H1 (cell line): ENCODE data around the gene NOBOX. TPM values are rescaled to one million over a fixed set of nuclear protein-coding genes. Genes with fewer than 3 reads are reported as not detected.

Experiments
- PHF8 ChIP-seq: fragments of 200-600 bp; sonication (generic); conservative IDR thresholded peaks from 2 replicates; pipeline ENCODE4 v1.7.1; 2012; ENCODE audit warnings: low read depth, mild to moderate bottlenecking, inconsistent platforms, low read length, moderate library complexity
- SIRT6 ChIP-seq: IDR thresholded peaks from one replicate; pipeline ENCODE4 v1.7.1; 2012; ENCODE audit warnings: low read length, inconsistent platforms
- polyA plus RNA-seq, 7 experiments: library from polyadenylated mRNA; depleted of rRNA in 3 of 7; stranded (reverse) in 5 of 7; unstranded in 2 of 7; fragments of >200 nt in 5 of 7; fragments of 200-250 nt in 2 of 7; gene quantifications; 1 replicate in 5 of 7; 2 replicates in 1 of 7; 4 replicates in 1 of 7; pipeline versions ENCODE4 v1.2.1 to v1.2.3, GENCODE V29; 2011 to 2013; ENCODE audit warnings: missing spikeins in 2 of 7, mixed read lengths in 2 of 7
- total RNA-seq: library from RNA; stranded (reverse); fragmentation: NEBNext Ultra II Directional; extraction: Animal tissue kit (Norgen Biotek cat#: 25700); gene quantifications from 2 replicates; pipeline ENCODE4 v1.2.1, GENCODE V29; 2021
- TF ChIP-seq, protein P1 (sequence below), 3 experiments: IDR thresholded peaks; 1 replicate in 2 of 3; 2 replicates in 1 of 3; pipeline versions ENCODE4 v1.5.1 to v1.6.1; 2011; ENCODE audit warnings: low read length in 3 of 3, mild to moderate bottlenecking in 3 of 3, inconsistent platforms in 2 of 3, low read depth in 1 of 3, moderate library complexity in 1 of 3; ENCODE audit not compliant: insufficient read depth in 1 of 3; ENCODE audit errors: control extremely low read depth in 1 of 3
- TF ChIP-seq, protein P2 (sequence below): fragments of 300-600 bp; sonication (generic); IDR thresholded peaks from 2 replicates; pipeline ENCODE4 v1.7.1; 2012; ENCODE audit warnings: low read length, moderate library complexity, mild to moderate bottlenecking, inconsistent platforms; ENCODE audit not compliant: insufficient replicate concordance

NOBOX gene
- total and polyA plus RNA-seq, 2 of the 8 experiments (the other 6 are each of a cell fraction or from before 2014, with no cell fraction given): not detected

DNA sequence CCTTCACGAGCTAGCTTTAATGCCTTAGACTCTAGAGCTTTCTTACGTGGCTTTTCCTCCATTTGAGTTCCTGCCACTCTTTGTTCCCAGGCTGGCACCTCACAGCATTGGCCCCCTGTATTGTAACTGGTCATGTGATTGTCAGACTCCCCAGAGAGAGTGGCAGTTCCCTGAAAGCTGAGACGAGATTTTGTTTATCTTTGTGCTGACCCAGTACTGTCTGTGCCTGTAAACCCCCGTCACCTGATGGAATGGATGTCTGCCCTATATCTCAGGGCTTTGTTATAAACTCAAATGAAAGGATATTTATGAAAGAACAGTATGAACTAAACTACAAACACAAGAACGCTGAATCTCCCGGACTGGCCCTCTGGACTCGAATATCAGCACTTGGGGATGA, 13.0 kb downstream of the NOBOX start (continued):
- TF ChIP-seq, protein P1, sequence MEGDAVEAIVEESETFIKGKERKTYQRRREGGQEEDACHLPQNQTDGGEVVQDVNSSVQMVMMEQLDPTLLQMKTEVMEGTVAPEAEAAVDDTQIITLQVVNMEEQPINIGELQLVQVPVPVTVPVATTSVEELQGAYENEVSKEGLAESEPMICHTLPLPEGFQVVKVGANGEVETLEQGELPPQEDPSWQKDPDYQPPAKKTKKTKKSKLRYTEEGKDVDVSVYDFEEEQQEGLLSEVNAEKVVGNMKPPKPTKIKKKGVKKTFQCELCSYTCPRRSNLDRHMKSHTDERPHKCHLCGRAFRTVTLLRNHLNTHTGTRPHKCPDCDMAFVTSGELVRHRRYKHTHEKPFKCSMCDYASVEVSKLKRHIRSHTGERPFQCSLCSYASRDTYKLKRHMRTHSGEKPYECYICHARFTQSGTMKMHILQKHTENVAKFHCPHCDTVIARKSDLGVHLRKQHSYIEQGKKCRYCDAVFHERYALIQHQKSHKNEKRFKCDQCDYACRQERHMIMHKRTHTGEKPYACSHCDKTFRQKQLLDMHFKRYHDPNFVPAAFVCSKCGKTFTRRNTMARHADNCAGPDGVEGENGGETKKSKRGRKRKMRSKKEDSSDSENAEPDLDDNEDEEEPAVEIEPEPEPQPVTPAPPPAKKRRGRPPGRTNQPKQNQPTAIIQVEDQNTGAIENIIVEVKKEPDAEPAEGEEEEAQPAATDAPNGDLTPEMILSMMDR (IDR thresholded peaks at IDR 0.05; ENCODE audit: control extremely low read depth in 1 of 3, insufficient read depth in 1 of 3, low read depth in 1 of 3, low read length in 3 of 3): no peak
- no peak for TF ChIP-seq PHF8
- TF ChIP-seq SIRT6: no peak
- TF ChIP-seq, protein P2, sequence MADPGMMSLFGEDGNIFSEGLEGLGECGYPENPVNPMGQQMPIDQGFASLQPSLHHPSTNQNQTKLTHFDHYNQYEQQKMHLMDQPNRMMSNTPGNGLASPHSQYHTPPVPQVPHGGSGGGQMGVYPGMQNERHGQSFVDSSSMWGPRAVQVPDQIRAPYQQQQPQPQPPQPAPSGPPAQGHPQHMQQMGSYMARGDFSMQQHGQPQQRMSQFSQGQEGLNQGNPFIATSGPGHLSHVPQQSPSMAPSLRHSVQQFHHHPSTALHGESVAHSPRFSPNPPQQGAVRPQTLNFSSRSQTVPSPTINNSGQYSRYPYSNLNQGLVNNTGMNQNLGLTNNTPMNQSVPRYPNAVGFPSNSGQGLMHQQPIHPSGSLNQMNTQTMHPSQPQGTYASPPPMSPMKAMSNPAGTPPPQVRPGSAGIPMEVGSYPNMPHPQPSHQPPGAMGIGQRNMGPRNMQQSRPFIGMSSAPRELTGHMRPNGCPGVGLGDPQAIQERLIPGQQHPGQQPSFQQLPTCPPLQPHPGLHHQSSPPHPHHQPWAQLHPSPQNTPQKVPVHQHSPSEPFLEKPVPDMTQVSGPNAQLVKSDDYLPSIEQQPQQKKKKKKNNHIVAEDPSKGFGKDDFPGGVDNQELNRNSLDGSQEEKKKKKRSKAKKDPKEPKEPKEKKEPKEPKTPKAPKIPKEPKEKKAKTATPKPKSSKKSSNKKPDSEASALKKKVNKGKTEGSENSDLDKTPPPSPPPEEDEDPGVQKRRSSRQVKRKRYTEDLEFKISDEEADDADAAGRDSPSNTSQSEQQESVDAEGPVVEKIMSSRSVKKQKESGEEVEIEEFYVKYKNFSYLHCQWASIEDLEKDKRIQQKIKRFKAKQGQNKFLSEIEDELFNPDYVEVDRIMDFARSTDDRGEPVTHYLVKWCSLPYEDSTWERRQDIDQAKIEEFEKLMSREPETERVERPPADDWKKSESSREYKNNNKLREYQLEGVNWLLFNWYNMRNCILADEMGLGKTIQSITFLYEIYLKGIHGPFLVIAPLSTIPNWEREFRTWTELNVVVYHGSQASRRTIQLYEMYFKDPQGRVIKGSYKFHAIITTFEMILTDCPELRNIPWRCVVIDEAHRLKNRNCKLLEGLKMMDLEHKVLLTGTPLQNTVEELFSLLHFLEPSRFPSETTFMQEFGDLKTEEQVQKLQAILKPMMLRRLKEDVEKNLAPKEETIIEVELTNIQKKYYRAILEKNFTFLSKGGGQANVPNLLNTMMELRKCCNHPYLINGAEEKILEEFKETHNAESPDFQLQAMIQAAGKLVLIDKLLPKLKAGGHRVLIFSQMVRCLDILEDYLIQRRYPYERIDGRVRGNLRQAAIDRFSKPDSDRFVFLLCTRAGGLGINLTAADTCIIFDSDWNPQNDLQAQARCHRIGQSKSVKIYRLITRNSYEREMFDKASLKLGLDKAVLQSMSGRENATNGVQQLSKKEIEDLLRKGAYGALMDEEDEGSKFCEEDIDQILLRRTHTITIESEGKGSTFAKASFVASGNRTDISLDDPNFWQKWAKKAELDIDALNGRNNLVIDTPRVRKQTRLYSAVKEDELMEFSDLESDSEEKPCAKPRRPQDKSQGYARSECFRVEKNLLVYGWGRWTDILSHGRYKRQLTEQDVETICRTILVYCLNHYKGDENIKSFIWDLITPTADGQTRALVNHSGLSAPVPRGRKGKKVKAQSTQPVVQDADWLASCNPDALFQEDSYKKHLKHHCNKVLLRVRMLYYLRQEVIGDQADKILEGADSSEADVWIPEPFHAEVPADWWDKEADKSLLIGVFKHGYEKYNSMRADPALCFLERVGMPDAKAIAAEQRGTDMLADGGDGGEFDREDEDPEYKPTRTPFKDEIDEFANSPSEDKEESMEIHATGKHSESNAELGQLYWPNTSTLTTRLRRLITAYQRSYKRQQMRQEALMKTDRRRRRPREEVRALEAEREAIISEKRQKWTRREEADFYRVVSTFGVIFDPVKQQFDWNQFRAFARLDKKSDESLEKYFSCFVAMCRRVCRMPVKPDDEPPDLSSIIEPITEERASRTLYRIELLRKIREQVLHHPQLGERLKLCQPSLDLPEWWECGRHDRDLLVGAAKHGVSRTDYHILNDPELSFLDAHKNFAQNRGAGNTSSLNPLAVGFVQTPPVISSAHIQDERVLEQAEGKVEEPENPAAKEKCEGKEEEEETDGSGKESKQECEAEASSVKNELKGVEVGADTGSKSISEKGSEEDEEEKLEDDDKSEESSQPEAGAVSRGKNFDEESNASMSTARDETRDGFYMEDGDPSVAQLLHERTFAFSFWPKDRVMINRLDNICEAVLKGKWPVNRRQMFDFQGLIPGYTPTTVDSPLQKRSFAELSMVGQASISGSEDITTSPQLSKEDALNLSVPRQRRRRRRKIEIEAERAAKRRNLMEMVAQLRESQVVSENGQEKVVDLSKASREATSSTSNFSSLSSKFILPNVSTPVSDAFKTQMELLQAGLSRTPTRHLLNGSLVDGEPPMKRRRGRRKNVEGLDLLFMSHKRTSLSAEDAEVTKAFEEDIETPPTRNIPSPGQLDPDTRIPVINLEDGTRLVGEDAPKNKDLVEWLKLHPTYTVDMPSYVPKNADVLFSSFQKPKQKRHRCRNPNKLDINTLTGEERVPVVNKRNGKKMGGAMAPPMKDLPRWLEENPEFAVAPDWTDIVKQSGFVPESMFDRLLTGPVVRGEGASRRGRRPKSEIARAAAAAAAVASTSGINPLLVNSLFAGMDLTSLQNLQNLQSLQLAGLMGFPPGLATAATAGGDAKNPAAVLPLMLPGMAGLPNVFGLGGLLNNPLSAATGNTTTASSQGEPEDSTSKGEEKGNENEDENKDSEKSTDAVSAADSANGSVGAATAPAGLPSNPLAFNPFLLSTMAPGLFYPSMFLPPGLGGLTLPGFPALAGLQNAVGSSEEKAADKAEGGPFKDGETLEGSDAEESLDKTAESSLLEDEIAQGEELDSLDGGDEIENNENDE: no peak
